Tibial nerve (tissue), 3 donors: Measurements from ENCODE around the gene HES6.

ENCODE experiments used
- CTCF ChIP-seq, 5 experiments: fragments of 200-600 bp in 3 of 5; fragments of 450-650 bp in 2 of 5; sonication (generic) in 3 of 5; IDR thresholded peaks; one replicate each; pipeline ENCODE4 v1.5.1; 2016 to 2019; ENCODE audit warnings: antibody characterized with exemption in 5 of 5, mild to moderate bottlenecking in 3 of 5, moderate library complexity in 2 of 5
- POLR2A ChIP-seq, 2 donors: fragments of 450-650 bp; IDR thresholded peaks; one replicate each; pipeline ENCODE4 v1.6.1; 2017; ENCODE audit warnings: antibody characterized with exemption in 2 of 2, mild to moderate bottlenecking in 2 of 2, moderate library complexity in 2 of 2

GRCh38 chr2:238235331-238235732 lies 4.5 kb downstream of the HES6 start:
- TF ChIP-seq POLR2A (IDR thresholded peaks at IDR 0.05) (no peak), CTCF (IDR thresholded peaks at IDR 0.05) (no peak)
